NCI-H2171 treated with DMSO at 0.1 percent for 48 hours (cell line): Measurements from ENCODE around the gene MAP2.
"Not testable (repeated sequence)": the region's sequence is repeated elsewhere in the genome, so short reads cannot be mapped to it uniquely, and the experiment has no call there.

Experiments
- DNase-seq: peaks from one replicate; lab custom pipeline; 2025; lab: John Stamatoyannopoulos, UW

The MAP2 gene

DNA sequence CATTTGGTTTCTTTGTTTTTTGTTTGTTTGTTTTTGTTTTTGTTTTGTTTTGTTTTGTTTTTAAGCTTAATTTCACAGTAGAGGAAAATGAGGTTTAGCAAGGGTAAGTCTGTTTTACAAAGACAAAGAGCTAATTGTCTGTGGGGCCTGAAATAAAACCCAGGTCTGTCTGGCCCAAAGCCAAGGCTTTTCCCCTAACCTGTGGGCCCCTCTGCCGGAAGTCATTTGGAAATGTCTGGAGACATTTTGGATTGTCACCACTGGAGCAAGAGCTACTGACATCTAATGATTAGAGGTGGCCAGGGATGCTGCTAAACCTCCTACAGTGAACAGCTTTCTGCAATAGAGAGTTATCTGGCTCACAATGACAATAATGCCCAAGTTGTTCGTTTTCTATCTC lies 167.2 kb downstream of the MAP2 start:
- DNase-seq = no peak

DNA sequence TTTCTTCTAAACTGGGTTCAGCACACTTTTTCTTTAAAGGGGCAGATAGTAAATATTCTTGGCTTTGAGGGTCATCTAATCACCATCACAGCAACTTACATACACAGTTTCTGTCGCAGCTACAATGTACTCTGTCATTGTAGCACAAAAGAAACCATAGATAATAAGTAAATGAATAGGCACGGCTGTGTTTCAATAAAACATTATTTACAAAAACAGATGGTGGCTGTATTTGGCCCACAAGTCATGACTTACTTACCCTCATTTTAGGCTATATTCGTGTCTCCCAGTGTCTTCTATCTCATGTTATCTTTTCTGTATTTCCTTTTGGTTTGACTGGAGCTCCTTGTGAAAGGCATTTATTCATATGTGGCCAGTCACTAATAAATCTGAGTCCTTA lies 168.3 kb downstream of the MAP2 start:
- no peak for DNase-seq

DNA sequence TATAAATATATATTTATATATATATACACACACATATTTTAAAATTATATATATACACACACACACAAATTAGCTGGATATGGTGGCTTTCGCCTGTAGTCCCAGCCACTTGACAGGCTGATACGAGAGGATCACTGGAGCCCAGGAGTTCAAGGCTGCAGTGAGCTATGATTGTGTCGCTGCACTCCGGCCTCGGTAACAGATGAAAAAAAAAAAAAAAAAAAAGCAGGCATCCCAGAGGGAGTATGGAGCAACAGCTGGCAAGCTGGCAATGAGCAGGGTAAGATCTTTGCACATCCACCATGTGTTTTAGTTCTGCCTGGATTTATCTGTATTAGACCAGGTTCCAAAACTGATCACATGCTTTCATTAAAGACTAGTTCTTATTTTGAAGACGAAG lies 170.1 kb downstream of the MAP2 start:
- DNase-seq = peak; percentile 89

DNA sequence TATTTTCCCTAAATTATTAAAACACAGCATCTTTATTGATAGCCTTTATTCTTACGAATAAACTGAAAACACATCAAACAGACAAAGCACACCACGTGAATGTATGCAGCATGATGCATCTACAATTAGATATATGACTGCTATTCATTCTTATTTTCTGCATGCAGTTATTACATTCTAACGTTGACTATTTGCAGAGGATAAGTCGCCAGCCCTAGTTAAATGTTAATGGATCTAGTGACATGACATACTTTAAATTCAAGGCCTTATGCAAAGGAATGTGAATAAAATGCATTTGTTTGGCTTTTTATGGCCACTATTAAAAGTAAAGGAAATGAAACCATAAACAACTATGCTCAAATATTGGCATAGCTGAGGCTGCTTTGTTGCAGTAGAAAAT lies 172.4 kb downstream of the MAP2 start:
- no peak for DNase-seq

DNA sequence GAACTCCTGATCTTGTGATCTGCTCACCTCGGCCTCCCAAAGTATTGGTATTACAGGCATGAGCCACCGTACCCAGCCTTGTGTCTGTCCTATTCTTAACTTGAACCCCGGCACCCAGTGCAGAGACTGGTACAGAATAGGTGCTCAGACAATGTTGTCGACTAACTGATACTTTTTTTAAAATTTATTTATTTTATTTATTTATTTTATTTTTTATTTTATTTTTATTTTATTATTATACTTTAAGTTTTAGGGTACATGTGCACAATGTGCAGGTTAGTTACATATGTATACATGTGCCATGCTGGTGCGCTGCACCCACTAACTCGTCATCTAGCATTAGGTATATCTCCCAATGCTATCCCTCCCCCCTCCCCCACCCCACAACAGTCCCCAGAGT lies 174.4 kb downstream of the MAP2 start:
- not testable (repeated sequence) for DNase-seq

DNA sequence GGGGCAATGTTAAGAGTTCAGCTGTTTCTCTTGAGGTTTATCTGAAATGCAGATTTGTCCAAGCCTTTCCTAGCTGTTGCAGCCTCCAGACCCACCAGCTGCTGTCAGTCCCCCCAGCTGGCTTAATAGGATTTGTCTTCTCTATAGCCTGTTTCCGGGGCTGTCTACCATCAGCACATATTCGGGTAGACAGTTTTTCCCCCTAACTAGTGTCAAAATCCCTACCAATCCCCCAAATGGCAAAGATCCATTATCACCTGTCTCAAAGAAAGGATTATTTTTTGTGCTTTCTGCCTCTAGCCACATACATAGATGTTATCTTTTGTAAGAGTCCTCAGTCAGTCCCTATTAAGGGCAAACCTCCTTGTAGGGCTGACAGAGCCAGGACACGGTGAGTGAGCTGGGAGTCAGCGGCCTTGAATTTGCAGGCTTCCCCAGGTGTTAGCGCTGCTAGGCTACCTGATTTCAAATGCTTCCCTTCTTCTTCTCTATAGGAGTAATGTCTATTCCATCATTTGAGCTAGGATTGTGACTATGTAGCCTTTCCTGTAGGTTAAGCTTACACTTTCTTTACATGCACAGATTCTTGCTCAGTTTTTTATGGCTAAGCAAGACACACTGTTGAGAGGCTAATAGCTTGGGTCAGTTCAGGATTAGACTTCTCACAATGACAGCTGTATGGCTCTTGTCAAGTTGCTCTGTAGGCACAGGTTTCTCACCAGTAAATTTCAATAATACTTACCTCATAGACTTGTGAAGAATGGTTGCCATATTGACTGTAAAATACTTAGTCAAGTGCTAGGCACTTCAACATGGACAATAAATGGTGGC lies 176.7 kb downstream of the MAP2 start:
- no peak for DNase-seq

DNA sequence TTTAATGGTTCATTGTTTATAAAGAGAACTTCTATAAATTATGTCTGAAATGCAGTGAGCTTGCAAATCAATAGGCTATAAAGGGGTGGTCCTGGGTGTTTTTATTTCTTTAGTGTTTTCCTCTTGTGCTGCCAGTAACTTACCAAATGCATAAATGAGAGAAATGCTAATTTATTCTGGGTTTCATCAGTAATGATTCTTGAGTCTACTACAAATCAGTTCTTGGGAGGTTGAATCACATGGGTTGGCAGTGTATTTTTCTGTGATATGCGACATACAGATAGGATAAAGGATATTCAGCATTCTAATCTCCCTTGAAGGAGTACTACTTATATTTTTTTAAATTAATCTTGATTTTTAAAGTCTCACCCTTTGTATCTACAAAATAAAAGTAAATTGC lies 177.7 kb downstream of the MAP2 start:
- DNase-seq = no peak

DNA sequence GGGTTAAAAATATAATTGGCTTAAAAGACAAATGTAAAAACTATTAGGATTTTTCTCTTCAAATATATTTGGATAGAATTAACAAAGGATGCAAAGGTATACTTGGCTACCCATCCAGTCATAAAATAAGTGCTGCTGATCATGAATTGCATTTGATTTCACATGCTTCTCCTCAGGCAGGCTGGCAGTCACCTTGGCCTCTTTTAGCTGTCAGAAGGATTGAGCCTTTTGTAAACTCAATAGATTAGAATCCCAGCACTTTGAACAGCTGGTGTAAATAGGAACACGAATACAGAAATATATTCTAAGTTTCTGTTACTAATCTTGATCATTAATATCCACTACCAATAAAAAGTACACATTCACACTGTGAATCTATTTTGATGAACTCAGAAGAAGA lies 178.4 kb downstream of the MAP2 start:
- no peak for DNase-seq

DNA sequence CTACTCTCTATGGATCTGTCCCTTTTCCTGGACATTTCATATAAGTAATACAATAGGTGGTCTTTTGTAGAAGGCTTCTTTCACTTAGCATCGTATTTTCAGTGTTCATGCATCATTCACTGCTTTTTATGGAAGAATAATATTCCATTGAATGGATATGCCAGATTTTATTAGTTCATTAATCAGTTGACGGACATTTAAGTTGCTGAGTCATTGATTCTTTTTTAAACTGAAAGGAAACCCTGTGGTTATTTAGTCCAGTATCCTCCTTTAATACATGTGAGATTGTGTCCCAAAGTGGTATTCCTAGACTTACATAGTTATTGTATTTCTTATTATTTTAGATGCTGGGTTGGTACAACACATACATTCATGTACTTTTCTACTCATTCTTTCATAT lies 185.7 kb downstream of the MAP2 start:
- DNase-seq = no peak

DNA sequence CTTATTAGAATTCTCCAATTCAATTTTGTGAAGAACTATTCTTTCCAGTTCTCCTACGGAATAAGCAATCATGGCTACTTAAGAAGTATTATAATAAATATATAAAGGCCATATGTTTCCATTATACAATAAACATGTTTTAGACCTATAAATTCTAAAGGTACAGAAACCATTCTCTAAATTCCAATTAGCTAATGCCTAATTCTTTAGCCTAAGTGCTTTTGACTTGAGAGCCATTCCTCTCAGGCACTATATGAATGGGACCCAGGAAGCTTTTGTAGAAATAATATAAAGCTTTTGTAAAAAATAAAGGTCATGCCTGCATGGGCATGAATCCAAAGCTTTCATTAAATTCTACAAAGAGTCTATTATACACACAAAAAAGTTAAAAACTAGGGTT lies 186.8 kb downstream of the MAP2 start:
- no peak for DNase-seq

DNA sequence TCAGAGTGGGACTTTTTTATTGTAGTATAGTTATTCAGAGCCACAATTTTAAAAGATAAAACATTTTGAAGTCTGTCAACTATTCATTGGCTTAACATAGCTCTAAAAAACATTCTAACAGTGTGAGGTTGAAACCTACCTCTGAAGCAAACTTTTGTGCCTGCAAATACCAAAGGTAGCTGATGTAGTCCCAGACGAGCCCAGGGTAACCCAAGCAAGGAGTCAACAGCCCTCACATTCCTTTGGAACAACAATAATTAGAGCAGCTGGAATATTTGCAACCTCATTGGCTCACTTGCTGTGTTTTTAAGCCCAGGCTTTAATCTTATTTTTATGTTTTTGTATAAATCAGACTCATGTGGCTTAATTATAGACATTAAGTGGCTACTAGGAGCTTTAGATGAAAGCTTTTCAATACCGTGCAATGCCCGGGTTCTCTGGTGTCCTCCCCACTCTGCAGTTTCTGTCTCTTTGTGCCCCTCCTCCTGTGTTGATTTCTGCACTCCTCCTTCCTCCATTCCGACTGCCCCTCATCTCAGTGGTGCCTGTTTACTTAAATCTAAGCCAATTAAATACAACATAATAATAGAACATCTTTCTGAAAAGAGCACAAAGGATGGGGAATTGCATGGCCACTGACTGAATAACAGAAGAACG lies 189.9 kb downstream of the MAP2 start:
- no peak for DNase-seq

DNA sequence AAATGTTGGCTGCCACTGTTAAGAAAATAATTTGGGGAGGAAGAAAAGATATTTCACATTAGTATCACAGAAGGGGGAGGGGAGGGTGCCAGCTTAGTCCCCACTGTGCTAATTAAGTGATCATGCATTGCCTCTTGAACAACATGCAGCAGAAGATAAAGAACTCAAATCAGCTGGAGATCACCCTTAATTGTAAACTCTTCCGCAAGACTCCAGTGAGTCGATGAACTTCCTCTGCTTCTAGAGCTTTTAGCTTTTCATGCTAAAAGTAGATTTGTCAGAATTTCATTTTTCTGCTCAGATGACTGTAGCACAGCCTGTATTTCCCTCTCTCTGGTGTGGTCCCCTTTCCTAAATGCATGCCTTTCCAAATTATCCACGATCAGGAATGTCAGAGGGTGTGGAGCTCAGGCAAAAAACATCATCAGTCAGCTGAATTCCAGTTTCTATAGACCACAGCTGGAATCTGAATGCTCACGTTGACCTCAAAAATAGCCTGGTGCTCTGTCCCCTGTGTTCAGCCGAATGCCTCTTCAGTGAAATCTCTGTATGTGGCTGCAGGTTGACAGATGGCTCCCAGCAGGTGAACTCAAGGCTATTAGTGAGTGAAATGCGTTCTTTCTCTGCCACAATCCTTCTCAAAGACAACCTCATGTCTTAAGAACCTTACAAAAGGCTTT lies 191.0 kb downstream of the MAP2 start:
- peak; percentile 87 for DNase-seq

DNA sequence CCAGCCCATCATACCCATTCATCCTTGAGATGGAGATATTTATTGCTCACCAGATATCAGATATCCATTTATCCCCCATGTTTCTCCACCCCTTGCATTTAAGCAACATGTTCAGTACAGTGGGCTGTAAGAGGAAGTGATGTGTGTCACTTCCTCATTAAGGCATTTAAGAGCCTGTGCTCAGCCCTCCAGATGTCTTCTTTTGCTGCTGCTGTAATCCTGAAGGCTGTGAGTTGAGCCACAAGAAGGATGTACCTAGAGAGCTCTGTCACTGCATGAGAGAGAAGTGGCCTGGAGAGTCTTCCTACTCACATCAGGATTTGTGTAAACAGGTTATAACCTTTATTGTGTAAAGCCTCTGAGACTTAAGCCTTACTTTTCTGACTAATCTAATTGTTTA lies 195.9 kb downstream of the MAP2 start:
- peak; percentile 65 for DNase-seq

DNA sequence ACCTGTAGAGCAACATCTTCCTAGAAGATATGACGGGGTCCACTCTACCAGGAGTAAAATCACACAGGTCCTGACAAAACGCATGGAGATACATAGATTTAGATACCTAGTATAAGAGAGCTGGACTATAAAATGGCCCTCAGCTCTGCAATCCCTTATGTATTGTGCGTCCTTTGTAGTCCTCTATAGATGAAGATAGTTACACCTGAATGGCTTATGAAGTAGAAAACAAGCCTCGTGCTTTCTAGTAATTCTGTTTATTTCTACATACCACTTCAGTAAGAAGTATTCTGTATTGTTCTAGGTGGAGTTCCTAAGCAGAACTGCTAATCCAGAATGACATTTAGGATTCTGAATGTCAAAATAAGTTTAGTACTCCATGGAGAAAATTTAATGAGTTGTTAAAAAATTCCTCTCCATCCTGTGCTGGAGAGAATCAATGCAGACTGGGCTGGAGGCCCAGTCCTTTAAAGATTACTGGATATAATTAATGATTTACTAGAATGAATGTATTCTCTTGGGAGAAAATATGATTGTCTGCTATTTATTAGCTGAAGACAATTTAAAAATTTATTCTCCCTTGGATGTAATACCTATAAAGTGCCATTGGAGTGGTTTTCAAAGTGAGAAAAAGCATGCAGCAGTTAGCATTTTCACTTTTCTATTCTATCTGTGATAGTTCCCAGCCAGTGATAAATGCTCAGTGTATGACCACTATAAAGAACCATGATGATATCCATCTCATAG lies 200.5 kb downstream of the MAP2 start:
- DNase-seq = no peak

DNA sequence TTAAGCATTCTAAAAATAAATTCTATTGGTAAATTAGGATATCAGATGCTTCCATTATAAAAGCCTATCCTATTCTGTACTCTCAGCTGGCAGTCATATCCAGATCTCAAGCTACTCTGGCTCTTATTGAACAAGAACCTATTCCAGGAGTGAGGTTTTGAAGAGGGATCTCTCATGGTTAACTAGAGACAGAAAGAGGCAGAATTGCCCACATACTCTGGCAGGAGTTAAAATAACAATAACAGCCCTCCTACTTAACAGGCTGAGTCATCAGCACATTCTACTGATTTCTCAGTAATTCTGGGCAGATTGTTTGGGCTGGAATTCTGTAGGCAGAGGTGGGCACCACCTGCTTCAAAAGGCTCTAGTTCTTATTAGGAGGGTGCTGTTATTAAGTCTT lies 205.8 kb downstream of the MAP2 start:
- DNase-seq = peak; percentile 24

DNA sequence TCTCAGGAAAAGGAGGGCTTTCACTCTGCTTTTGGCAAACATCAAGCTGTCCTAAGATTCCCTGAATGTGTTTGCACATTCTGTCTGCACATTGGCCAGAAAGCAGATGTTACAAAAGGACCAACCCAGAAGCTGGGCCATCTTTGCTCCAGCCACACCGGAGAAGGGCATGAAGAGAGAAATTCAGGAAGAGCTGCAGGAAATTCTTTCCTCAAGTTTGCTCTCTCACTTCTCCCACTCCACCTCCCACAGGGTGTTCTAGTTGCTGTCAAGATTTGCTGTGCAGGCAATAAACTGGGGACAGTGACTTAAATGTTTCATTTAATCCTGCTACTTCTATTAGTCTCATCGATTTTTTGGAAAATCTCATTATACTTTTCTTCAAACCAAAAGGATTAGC lies 210.1 kb downstream of the MAP2 start:
- no peak for DNase-seq

DNA sequence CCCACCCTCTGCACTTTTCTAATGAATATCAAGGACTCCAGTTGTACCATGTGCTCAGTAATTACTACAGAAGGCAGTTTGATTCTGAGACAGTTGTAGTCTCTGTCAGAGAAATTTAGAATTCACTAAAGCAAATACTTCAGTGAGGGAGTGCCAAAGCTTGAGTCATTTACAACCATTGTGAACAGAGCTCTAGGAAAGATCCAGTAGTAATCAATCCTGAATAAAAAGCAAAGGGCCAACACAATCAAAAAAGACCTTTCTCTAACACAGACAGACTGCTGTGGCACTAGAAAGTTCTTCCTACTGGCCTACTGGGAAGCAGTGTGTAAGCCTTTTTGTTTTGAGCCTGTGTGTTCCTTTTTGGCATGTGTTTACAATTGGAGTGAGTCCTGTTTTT lies 212.2 kb downstream of the MAP2 start:
- DNase-seq = no peak

DNA sequence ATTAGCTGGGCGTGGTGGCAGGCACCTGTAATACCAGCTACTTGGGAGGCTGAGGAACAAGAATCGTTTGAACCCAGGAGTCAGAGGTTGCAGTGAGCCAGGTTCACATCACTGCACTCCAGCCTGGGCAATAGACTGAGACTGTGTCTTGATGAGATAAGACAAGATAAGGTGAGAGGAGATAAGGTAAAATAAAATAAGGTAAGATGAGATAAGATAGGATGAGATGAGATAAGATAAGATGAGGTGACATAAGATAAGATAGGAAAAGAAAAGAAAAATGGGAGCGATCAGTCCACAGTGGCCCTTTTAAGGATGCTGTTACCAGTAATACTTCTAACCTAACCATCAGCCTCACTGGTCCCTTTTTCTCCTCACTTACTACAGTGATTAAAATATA lies 213.4 kb downstream of the MAP2 start:
- DNase-seq = no peak

DNA sequence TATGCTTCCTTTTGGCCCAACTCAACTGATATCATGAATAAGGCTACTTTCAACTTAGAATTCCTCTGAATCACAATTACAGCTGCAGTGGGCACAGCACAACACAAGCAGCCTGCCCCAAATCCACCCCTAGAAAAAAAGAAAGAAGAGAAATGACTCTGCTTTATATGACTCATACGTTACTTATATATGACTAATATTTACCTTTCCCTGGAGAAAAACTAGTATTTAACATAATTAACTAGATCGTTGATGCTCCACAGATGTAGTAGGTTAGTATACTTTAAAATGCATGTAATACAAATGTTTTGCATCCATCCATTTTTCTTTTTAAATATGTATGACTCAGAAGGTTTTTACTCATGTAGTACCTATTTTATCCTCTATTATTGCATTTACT lies 214.5 kb downstream of the MAP2 start:
- no peak for DNase-seq

DNA sequence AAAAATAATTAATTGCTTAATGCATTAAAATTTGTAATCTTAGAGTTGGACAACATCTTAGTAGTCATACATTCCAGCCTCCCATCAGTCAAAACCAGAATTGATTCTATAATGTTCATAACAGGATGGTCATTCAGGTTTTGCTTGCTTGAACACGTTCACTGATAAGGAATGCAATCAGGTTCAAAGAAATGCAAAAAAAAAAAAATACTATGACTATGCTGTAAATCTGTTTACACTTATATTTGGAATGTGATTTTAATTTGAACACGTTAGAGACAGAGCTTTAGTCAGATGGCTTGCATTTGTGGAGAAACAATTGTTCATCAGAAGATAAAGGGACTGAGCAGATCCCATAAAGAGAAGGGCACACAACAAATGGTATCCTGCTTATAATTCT lies 216.5 kb downstream of the MAP2 start:
- DNase-seq = no peak

DNA sequence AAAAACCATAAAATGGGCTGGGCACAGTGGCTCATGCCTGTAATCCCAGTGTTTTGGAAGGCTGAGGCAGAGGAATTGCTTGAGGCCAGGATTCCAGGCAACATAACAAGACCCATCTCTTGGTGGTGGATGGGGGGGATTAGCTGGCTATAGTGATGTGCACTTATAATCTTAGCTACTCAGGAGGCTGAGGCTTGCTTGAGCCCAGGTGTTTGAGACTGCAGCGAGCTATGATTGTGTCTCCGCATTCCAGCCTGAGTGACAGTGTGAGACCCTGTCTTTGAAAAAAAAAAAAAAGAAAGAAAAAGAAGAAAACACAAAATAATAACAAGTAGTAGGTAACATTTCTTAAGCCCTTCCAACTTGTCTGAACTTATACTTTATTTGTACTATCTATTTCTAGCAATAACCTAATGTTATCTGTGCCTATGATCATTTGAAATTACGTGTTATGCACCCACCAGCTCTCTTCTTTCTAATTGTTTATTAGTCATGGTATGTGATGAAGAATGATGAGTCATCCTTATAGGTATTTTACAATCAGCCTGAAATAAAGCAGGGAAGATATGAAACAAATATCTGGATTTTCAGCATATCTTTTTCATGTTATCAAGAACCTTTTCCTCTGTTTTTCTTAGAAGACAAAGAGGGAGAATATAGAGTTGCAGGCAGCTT lies 218.4 kb downstream of the MAP2 start:
- no peak for DNase-seq

DNA sequence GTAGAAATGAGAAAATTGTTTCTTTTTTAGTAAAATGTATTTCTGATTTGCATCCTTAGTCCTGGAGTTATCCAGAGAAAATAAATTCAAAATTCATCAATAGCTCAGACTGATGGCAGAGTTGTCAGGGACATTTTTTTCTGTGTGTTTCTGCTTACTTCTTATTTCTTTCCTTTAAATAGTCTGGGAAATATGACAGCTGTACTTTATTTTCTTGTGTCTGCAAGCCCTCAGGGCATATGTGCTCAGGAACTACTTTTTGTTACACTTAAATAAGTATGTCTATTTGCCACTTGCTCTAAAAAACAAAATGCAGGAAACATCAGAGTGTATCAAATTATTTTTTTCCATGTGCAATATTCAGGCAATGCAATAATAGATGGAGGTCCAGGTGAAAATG lies 221.0 kb downstream of the MAP2 start:
- no peak for DNase-seq
